Activated naive CD4-positive, alpha-beta T cell treated with anti-CD3 and anti-CD28 coated beads, Interleukin-2, amount 10 ng/mL, durations not matched to agents 7 days and 5 days (primary cell): ENCODE data around the gene CLCN5.

Experiments used
- CTCF ChIA-PET: fragments of 350-600 bp; sonication (Branson Sonifier 250); formaldehyde crosslinking; loops from one replicate; lab custom pipeline; 2021; ENCODE audit warnings: antibody characterized with exemption; lab: Charles Lee
- DNase-seq: peaks from one replicate; pipeline ENCODE4 v3.0.0-alpha.2; 2020
- H3K27ac Mint-ChIP-seq: one replicate; pipeline ENCODE4 v1.8.0; 2021; ENCODE audit warnings: mild to moderate bottlenecking, moderate library complexity, mixed read lengths
- H3K27me3 Mint-ChIP-seq: one replicate; pipeline ENCODE4 v1.8.0; 2021; ENCODE audit warnings: mild to moderate bottlenecking, mixed read lengths
- H3K36me3 Mint-ChIP-seq: one replicate; pipeline ENCODE4 v1.8.0; 2021; ENCODE audit warnings: mixed read lengths
- H3K4me1 Mint-ChIP-seq: one replicate; pipeline ENCODE4 v1.8.0; 2021; ENCODE audit warnings: mixed read lengths
- H3K4me3 Mint-ChIP-seq: one replicate; pipeline ENCODE4 v1.8.0; 2021; ENCODE audit warnings: mild to moderate bottlenecking, moderate library complexity, mixed read lengths
- H3K9me3 Mint-ChIP-seq: one replicate; pipeline ENCODE4 v1.8.0; 2021; ENCODE audit warnings: mixed read lengths

The CLCN5 gene

DNA sequence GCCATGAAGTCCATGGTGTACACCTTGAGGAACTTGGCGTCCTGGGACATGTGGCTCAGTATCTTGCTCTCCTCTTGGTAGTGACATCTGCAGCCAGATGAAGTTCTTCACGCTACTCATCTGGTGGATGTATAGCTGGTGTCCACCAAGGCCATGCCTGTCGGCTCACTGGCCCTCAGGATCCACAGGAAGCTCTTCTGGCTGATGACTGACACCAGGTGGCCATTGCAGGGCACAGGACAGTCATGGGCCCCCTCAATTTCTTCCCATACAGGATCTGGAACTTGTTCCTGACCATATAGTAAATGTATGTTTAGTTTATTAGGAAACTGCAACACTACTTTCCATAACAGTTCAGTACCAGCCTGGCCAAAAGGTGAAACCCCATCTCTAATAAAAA, 10.3 kb upstream of the CLCN5 start:
- Mint-ChIP-seq H3K27ac (no peak overlapping the region), H3K9me3 (no peaks in the 10 kb centered on the region), H3K4me3 (no peak overlapping the region), H3K27me3 (no peaks in the 10 kb centered on the region), H3K4me1 (peaks cover 13% of the 10 kb centered on the region), H3K36me3 (no peaks in the 10 kb centered on the region)
- CTCF ChIA-PET: interaction anchor here (1.0 kb wide), 1 partner anchor 28 kb away, joined by 3 read pairs; no protein-coding TSS in a partner anchor
- DNase-seq: no peak

DNA sequence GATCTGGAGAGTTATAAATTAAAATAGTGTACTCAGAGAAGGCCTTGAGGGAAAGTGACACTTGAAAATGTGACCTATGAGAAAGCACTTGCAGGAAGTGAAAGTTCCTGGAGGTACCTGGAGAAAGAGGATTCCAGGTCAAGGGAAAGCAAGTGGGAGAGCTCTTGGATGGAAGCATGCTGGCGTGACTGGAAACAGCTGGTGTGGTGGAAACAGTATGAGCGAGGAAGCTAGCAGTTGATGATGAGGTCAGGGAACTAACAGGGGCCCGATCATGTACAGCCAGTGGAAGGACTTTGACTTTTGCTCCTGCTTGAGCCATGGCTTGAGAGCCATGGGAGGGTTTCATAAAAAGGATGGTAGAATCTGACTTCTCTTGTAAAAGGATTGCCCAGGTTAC, 9.5 kb upstream of the CLCN5 start:
- no peaks in the 10 kb centered on the region for H3K27me3 Mint-ChIP-seq
- DNase-seq: no peak
- CTCF ChIA-PET: interaction anchor here (1.0 kb wide), 1 partner anchor 29 kb away, joined by 3 read pairs; no protein-coding TSS in a partner anchor
- no peak overlapping the region for H3K4me3 Mint-ChIP-seq
- no peaks in the 10 kb centered on the region for H3K9me3 Mint-ChIP-seq
- H3K36me3 Mint-ChIP-seq: no peaks in the 10 kb centered on the region
- H3K27ac Mint-ChIP-seq: no peak overlapping the region
- peaks cover 13% of the 10 kb centered on the region for H3K4me1 Mint-ChIP-seq

DNA sequence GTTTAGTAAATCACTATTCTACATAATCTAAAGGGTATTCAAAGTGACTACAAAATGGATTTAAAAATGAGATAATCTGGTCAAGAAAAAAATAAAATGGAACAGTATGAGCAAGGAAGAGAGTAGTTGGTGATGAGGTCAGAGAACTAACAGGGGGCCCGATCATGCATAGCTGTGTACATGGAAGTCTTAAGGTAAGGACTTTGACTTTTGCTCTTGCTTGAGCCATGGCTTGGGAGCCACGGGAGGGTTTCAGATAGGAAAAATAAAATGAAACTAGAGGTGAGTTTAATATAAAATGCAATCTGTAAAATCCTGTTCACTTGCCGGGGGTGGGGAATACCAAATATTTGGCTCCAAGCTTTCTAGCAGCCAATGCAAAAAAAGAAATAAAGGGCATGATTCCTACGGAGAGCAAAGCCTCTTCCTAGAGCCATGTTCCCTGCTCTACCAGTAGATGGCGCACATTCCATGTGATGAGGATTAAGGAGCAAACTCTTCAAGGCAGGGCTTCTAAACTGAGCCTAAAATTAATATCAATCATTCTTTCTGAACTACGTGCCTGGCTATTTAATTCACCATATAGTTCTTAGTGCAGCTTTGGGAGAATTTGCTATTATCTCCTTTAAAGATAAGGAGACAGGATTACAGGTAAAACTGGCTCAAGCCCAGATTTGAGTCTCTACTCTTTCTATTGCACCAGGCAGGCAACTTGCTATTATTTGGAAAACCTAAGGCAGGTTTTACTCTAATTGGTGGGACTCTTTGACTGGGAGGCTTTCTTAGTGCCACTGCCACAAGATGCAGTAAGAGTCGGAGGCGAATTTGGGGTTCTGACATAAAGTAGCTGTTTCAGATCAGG, 6.8 kb upstream of the CLCN5 start:
- H3K27me3 Mint-ChIP-seq: no peaks in the 10 kb centered on the region
- peak; percentile 61 for DNase-seq
- CTCF ChIA-PET: interaction anchor here (0.8 to 8.9 kb wide), 3 partner anchors 13 to 776 kb away, joined by 3 to 62 read pairs (median 4); no protein-coding TSS in a partner anchor
- H3K9me3 Mint-ChIP-seq: no peaks in the 10 kb centered on the region
- H3K4me3 Mint-ChIP-seq: no peak overlapping the region
- peaks cover 5% of the 10 kb centered on the region for H3K4me1 Mint-ChIP-seq
- H3K36me3 Mint-ChIP-seq: no peaks in the 10 kb centered on the region
- H3K27ac Mint-ChIP-seq: no peak overlapping the region

DNA sequence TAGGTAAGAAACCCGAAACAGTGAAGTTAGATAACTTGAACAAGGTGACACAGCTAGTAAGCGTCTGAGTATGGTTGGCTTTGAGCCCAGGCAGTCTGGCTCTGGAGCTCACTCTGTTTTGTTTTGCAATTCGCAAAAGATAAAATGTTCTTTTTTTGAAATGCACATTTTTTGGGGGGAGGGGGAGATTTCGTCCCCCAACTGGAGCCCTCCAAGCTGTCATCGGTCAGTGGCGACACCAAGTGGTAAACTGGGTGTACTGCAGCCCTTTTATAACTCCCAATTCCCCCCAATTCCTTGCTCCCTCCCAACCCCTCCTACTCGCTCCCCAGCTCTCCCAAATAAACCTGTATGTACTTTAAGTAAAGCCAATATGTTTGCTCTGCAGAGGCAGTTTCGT, 2.8 kb upstream of the CLCN5 start:
- Mint-ChIP-seq H3K27ac (no peak overlapping the region), H3K4me3 (no peak overlapping the region), H3K4me1 (peaks cover 14% of the 10 kb centered on the region), H3K36me3 (peaks cover 2% of the 10 kb centered on the region), H3K27me3 (no peaks in the 10 kb centered on the region), H3K9me3 (no peaks in the 10 kb centered on the region)
- peak; percentile 46 for DNase-seq
- CTCF ChIA-PET: interaction anchor here (0.8 to 8.9 kb wide), 12 partner anchors 9 to 285 kb away, joined by 3 to 62 read pairs (median 4); partner anchors contain the start of genes CCNB3 and USP27X

DNA sequence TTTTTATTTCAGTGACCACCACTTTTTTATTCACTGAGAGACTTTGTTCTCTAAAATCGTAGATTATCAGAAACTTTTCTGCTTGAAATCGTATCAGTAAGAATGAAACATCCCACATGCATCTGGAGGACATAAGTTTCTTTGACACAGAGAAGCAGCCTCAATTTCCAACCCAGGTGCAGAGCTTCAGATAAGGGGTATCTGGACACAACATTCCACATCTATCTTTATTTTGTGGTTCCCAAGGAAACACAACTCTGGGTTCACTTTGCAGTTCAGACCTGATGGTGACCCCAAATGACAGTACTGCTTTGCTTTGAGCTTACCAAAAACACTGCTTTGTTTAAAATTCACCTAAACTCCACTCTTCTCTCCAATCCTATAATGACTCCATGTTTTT, 1.3 kb upstream of the CLCN5 start:
- no peak for DNase-seq
- Mint-ChIP-seq H3K36me3 (peaks cover 5% of the 10 kb centered on the region), H3K27me3 (no peaks in the 10 kb centered on the region), H3K4me1 (peaks cover 15% of the 10 kb centered on the region), H3K27ac (no peak overlapping the region), H3K4me3 (no peak overlapping the region), H3K9me3 (no peaks in the 10 kb centered on the region)
- CTCF ChIA-PET: interaction anchor here (1.1 to 8.9 kb wide), 3 partner anchors 11 to 42 kb away, joined by 3 to 62 read pairs (median 7); partner anchors contain the start of gene USP27X

DNA sequence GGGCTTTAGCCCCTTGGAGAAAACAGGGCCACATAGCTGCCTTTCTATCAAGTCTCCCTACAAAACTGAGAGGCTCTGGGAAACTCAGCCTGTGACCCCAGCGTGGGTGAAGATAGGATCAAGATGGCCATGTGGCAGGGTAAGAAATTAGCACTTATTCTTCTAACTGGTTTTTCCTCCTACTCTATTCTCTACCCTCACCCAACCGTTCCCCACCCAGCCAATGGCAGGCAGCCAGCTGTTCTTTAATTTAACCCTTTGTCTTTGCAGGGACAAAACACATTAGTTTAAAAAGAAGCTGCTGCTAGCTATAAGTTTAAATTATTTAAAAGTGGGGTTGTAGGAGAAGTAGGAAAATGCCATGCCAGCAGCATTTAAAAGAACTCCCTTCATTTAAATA, 2.8 kb downstream of the CLCN5 start:
- Mint-ChIP-seq H3K4me3 (no peak overlapping the region), H3K36me3 (peaks cover 11% of the 10 kb centered on the region)

DNA sequence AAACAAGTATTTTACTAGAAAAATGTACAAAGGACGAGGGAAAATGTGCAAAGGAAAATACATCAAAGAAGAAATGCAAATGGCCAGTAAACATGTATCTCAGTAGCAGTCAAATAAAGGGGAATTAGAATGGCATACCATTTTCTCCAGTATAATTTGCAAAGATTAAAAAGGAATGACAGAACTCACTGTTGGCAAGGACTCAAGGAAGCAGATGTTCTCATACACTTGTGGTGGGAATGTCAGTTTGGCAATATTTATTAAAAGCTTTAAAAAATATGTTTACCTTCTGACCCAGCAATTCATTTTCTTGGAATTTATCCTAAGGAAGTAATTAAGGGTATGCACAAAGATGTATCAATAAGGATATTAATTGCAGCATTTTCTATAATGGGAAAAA, 7.6 kb downstream of the CLCN5 start:
- Mint-ChIP-seq H3K4me1 (no peaks in the 10 kb centered on the region), H3K27me3 (no peaks in the 10 kb centered on the region), H3K4me3 (no peak overlapping the region), H3K9me3 (no peaks in the 10 kb centered on the region), H3K36me3 (peaks cover 6% of the 10 kb centered on the region), H3K27ac (no peak overlapping the region)
- CTCF ChIA-PET: no interaction called here
- no peak for DNase-seq

More for the DNA sequence above, 2.8 kb downstream of the CLCN5 start:
- no peak for DNase-seq
- CTCF ChIA-PET: no interaction called here
- Mint-ChIP-seq H3K4me1 (peaks cover 15% of the 10 kb centered on the region), H3K27ac (no peak overlapping the region), H3K9me3 (no peaks in the 10 kb centered on the region), H3K27me3 (no peaks in the 10 kb centered on the region)

DNA sequence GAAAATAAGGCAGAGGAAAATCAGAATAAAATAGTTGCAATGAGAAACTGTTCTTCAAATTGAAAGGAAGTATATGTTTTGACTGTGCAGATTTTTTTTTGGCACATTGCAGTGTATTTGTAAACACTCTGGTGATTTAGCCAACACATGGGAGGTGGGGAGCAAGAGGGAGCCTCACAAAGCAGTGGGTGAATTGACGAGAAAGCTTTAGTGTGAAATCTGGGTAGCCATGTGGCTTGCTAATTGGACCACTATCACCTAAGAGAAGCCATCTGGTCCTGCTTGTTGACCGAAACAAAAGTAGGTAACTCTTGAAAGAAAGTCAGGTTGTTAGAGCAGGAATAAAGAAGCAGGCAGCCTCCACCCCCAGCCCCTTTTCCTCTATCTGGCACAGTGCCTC, 10.4 kb downstream of the CLCN5 start:
- CTCF ChIA-PET: no interaction called here
- Mint-ChIP-seq H3K36me3 (no peaks in the 10 kb centered on the region), H3K9me3 (no peaks in the 10 kb centered on the region), H3K4me1 (no peaks in the 10 kb centered on the region), H3K27ac (no peak overlapping the region), H3K27me3 (no peaks in the 10 kb centered on the region), H3K4me3 (no peak overlapping the region)
- no peak for DNase-seq

DNA sequence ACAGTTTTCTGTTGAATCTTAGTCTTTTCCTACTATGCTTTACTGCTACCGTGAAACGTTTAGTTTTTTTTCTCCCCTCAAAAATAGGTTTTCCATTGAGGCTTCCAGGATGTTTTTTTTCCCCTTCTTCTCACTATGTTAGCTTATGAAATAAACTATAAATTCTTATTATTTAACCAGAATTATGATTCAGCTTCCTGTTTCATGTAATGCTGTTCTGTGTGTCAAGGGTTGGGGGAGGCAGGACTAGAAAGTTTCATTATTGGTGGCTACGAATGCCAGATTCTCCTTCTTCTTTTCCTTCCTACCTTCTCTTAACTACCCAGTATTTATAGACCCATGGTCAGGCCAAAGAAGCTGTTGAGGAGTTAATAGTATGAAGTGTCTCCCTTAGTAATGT, 11.8 kb downstream of the CLCN5 start:
- Mint-ChIP-seq H3K9me3 (no peaks in the 10 kb centered on the region), H3K27ac (no peak overlapping the region), H3K4me3 (no peak overlapping the region), H3K4me1 (no peaks in the 10 kb centered on the region), H3K27me3 (no peaks in the 10 kb centered on the region), H3K36me3 (no peaks in the 10 kb centered on the region)
- DNase-seq: no peak
- CTCF ChIA-PET: no interaction called here

DNA sequence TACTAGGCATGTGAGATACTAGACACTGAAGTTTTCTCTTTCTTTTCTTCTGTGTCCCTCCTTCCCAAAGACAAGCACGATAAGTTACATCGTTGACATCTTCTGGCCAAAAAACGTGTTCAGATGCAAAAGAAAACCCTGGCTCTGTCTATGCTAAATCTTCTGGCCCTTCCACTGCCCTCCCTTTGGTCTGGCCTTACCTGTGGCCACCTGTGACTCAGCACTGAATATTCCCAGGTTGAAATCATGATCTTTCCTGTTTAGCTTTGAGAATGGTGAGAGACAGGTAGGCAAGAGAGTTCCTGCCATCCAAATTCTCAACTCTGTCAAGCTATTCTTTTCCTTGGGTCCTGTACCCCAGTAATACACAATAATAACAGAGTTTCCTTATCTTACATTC, 12.3 kb downstream of the CLCN5 start:
- CTCF ChIA-PET: no interaction called here
- DNase-seq: no peak
- H3K4me3 Mint-ChIP-seq: no peak overlapping the region
- H3K27ac Mint-ChIP-seq: no peak overlapping the region
- H3K4me1 Mint-ChIP-seq: no peaks in the 10 kb centered on the region
- no peaks in the 10 kb centered on the region for H3K9me3 Mint-ChIP-seq
- H3K36me3 Mint-ChIP-seq: no peaks in the 10 kb centered on the region
- no peaks in the 10 kb centered on the region for H3K27me3 Mint-ChIP-seq

DNA sequence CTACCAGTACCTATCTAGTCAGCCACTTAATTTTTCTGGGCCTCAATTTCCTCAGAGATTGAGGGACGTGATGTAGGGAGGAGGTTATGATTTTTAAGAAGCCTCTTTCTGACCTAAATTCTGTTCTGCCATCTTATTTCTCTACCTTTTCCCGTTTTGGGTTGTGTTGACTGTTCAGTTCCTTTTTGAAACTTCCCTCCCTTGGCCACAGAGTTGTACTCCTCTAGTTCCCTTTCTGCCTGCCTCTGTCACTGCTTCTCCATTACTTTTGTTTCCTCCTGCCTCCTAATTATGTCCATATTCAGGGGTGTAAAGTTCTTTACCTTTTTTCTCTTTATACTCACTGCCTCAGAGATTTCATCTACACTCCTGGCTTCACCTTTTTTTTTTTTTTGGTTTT, 25.4 kb downstream of the CLCN5 start:
- no peaks in the 10 kb centered on the region for H3K27me3 Mint-ChIP-seq
- H3K4me3 Mint-ChIP-seq: no peak overlapping the region
- H3K4me1 Mint-ChIP-seq: peaks cover 4% of the 10 kb centered on the region
- no peak for DNase-seq
- H3K36me3 Mint-ChIP-seq: no peaks in the 10 kb centered on the region
- H3K27ac Mint-ChIP-seq: no peak overlapping the region
- no peaks in the 10 kb centered on the region for H3K9me3 Mint-ChIP-seq
- CTCF ChIA-PET: no interaction called here

DNA sequence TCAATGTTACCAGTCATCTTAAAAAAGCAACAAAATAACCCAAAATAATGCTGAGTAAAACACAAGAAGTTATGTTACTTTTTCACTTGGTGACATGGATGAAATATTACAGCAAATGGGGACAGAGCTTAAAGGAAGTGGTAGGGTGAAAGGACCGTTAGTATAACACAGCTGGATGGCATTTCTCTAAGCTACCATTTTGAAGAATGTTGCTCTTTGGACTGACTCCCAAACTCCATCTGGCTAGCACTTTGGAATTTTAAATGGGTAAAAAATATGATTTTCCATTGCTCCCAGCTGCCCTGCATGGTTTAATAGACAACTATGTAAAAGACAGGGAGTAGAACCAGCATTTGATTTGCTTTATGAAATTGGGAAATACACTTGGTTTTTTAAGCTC, 27.6 kb downstream of the CLCN5 start:
- DNase-seq: no peak
- Mint-ChIP-seq H3K4me1 (peaks cover 4% of the 10 kb centered on the region), H3K4me3 (no peak overlapping the region), H3K27ac (no peak overlapping the region), H3K27me3 (no peaks in the 10 kb centered on the region), H3K36me3 (no peaks in the 10 kb centered on the region), H3K9me3 (no peaks in the 10 kb centered on the region)
- CTCF ChIA-PET: no interaction called here

DNA sequence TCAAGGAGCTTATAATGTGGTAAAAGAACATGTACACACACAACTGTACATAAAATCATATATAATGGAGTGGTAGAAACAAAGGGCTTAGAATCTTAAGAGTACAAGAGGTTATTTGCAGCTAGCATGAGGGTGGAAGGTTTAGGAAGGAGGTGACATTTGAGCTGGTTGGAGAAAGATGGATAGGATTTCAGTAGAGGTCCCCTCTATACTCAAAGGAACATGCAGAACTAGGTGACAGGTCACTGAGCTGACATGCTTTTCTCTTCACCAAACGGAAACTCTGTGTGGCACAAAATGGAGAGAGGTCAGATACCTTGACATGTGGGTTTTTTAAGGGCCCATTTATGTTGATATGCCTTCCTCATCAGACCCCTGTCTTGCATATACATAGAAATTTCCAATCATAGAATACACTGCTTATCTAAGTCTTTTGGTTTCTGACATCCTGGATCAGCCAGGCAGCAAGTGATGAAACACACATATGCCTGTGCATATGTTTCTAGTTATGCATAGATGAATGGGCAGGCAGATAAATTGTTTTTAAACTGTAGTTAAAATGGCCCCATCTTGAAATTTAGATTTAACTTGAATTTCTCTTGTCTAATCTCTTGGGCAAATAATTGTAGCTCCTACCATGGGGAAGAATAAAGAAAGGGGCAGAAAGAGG, 29.3 kb downstream of the CLCN5 start:
- no peak overlapping the region for H3K4me3 Mint-ChIP-seq
- CTCF ChIA-PET: no interaction called here
- peaks cover 4% of the 10 kb centered on the region for H3K4me1 Mint-ChIP-seq
- no peaks in the 10 kb centered on the region for H3K36me3 Mint-ChIP-seq
- H3K27ac Mint-ChIP-seq: no peak overlapping the region
- no peaks in the 10 kb centered on the region for H3K27me3 Mint-ChIP-seq
- H3K9me3 Mint-ChIP-seq: no peaks in the 10 kb centered on the region
- DNase-seq: no peak

DNA sequence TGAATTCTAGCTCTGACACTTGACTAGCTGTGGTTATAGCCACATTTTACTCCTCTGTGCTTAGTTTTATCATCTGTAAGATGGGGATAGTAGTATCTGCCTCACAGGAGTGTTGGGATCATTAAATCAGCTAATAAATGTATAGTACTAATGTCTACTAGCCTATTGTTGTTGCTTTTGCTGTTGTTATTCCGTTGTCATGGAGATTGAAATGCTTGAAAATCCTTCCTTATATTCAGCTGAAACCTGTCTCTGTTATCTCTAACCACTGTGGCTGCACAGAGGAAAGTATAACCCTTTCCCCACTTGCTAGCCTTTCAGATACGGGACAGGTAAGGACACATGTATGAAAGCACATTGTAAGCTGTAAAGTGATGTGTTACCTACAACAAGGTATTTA, 33.9 kb downstream of the CLCN5 start:
- Mint-ChIP-seq H3K9me3 (no peaks in the 10 kb centered on the region), H3K27ac (no peak overlapping the region), H3K4me1 (no peaks in the 10 kb centered on the region), H3K36me3 (no peaks in the 10 kb centered on the region), H3K27me3 (no peaks in the 10 kb centered on the region), H3K4me3 (no peak overlapping the region)
- no peak for DNase-seq
- CTCF ChIA-PET: no interaction called here
